SH-SY5Y (cell line): ENCODE data around the gene OCIAD2.

Source experiments
- GATA2 ChIP-seq: IDR thresholded peaks from 2 replicates; pipeline ENCODE4 v1.6.1; 2011; ENCODE audit warnings: mild to moderate bottlenecking, low read depth, low read length
- GATA3 ChIP-seq: IDR thresholded peaks from 2 replicates; pipeline ENCODE4 v1.6.1; 2011; ENCODE audit warnings: low read depth, mild to moderate bottlenecking, low read length, moderate library complexity

- no peak for TF ChIP-seq GATA3
- TF ChIP-seq GATA2 = no peak
These were observed 24.9 kb upstream of the OCIAD2 start for GRCh38 chr4:48931459-48931858.
